HG03060 (cell line): ENCODE results near the gene PSPN.

Experiments used
- ATAC-seq: cut with Tn5 transposase; IDR thresholded peaks from one replicate; pipeline ENCODE4 v1.9.1; 2021; ENCODE audit warnings: low read depth, moderate number of reproducible peaks; ENCODE audit not compliant: unreplicated experiment

Gene PSPN

GRCh38 chr19:6334490-6335285 is 41.0 kb downstream of the PSPN start:
- no peak for ATAC-seq

DNA sequence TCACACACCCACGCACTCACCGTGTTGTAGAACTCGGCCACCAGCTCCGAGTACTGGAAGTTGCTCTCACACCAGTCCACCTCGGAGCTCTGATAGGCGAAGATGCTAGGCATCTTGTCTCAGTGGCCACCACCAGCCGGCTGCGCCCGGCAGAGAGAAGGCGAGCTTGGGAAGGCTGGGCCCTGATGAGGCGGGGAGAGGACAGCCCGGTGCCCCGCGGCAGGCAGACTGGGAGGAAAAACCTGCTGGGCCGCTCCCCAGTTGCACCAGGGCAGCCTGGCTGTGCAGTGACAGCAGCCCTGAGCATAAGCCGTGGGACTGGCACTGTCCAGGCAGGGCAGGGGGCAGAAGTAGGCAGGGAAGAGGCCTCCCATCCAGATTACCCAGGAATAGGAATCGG is 42.3 kb downstream of the PSPN start, which contains the start of gene ACER1:
TSS of gene ACER1 (minus strand) at position 174 of the 400 bp plus-strand sequence. CDS start at position 113, 61 bp downstream.
- ATAC-seq, result no peak

DNA sequence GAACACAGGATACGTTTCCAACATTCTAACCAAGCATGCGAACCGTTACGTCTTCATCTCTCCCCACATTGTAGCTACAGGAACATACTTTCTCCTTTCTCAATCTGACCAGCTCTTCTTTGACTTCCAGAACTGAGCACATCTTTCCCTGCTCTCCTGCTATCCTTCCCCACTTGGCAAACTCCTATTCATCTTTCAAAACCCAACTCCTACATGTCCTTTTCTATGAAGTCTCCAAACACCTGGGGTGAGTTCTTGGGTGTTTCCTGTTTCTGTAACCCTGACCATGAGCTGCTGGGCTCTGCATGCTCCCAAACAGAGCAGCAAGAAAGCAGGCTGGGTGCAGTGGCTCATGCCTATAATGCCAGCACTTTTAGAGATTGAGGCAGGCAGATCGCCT is 48.9 kb downstream of the PSPN start:
- ATAC-seq, result no peak

DNA sequence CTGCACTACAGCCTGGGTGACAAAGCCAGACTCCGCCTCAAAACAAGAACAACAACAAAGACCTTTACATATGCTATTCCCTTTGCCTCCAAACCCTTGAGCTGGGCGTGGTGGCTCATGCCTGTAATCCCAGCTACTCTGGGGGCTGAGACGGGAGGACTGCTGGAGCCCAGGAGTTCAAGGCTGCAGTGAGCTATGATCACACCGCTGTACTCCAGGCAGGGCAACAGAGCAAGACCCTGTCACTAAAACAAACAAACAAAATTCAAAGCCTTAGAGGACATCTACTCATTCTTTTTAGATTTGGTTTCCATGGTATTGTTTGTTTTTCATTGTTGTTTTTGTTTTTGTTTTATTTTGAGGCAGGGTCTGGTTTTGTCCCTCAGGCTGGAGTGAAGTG is 50.1 kb downstream of the PSPN start:
- ATAC-seq, result no peak
